ENCODE results near the gene STRA6. TPM values are rescaled to one million over a fixed set of nuclear protein-coding genes. Genes with fewer than 3 reads are reported as not detected.

Gene STRA6
- polyA plus RNA-seq, 2 of the 4 experiments (the other 2 are of a cell fraction) = 35.0 to 70.2 TPM

GRCh38 chr15:74240897-74241614 lies 38.5 kb upstream of the STRA6 start (continued):
- TF ChIP-seq REST (IDR thresholded peaks at IDR 0.05) (no peak), POLR2A (IDR thresholded peaks at IDR 0.05; ENCODE audit: low read length) (no peak), JUNB (IDR thresholded peaks at IDR 0.05) (no peak)

DNA sequence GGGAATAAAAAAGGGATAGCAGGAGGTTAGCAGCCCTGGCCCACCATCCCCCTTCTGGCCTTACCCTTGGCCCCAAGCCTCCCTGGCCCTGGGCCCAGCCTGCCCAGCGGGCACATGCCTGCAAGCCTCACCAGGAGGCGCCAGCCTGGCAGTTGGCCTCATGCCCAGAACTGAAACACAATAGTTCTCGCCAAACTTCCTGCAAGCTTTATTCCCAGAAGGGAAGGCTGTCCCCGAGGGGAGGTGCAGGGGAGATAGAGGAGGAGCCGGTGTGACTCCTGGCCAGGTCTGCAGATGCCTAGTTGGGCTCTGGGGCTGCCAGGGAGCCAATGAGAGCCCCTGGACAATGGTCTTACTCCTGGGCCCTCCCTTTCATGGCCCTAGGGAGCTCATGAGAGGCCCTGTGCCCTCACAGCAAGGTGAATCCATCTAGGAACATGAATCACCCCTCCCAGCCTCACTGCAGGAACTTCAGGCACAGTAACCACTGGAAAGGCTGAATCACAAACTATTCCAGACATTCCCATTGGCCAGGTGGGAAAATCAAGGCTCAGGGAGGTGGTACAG lies 37.5 kb upstream of the STRA6 start:
- DNase-seq (ENCODE audit: low read depth in 1 of 2, low spot score in 1 of 2) (peak; percentile 72 to 93), FAIRE-seq (peak; percentile 36), ATAC-seq (peak; percentile 90 to 97)
- Histone ChIP-seq H3K9me3 (no peaks in the 10 kb centered on the region), H3K4me3 (no peak overlapping the region), H3K4me1 (peaks cover 51% of the 10 kb centered on the region), H3K4me2 (peak overlapping the region; percentile 69), H3K27ac (peak overlapping the region; percentile 79 to 85)
- WGBS (ENCODE audit: missing lambda C conversion rate) = 0% methylated on average over 5 of the region's 5 CpGs
- ChIA-PET POLR2A (interaction anchor here (1.0 to 1.4 kb wide), 3 partner anchors 40 to 67 kb away, joined by 3 to 4 read pairs (median 3); no protein-coding TSS in a partner anchor), CTCF (interaction anchor here (0.7 to 2.7 kb wide), 14 partner anchors 9 to 191 kb away, joined by 3 to 14 read pairs (median 4); partner anchors contain the start of gene STRA6)
- TF ChIP-seq RNF2 (IDR thresholded peaks at IDR 0.05; ENCODE audit: borderline replicate concordance, low read depth) (no peak), HEYL (CRISPR knock-in tag; IDR thresholded peaks at IDR 0.05) (no peak), CHD4 (IDR thresholded peaks at IDR 0.05; ENCODE audit: borderline replicate concordance) (no peak), RAD21 (conservative IDR thresholded peaks at IDR 0.05 in 1 of 2, IDR thresholded peaks at IDR 0.05 in 1 of 2) (peak; percentile 21 to 49; a peak in 4 of 5 replicates), KDM5A (IDR thresholded peaks at IDR 0.05) (no peak), ESRRA (IDR thresholded peaks at IDR 0.05; ENCODE audit: borderline replicate concordance, low read length) (no peak), EP300 (IDR thresholded peaks at IDR 0.05) (no peak; a peak in 1 of 5 replicates), MAZ (IDR thresholded peaks at IDR 0.05; ENCODE audit: borderline replicate concordance, low read depth, low read length) (no peak), RCOR1 (IDR thresholded peaks at IDR 0.05; ENCODE audit: low read depth, low read length) (no peak), CEBPB (IDR thresholded peaks at IDR 0.05) (no peak; a peak in 1 of 4 replicates), EHF (CRISPR knock-in tag; IDR thresholded peaks at IDR 0.05) (no peak), JUN (IDR thresholded peaks at IDR 0.05) (peak in 1 of 2 experiments; percentile 48; a peak in 2 of 5 replicates), RFX5 (IDR thresholded peaks at IDR 0.05) (0 out of 2 replicates have a peak, but pooled peaks have one; percentile 29), E2F6 (IDR thresholded peaks at IDR 0.05; ENCODE audit: borderline replicate concordance, low read depth) (0 out of 2 replicates have a peak, but pooled peaks have one; percentile 63), BHLHE40 (IDR thresholded peaks at IDR 0.05; ENCODE audit: low read depth, low read length) (no peak), SMC3 (IDR thresholded peaks at IDR 0.05) (peak; percentile 53), HOXB13 (CRISPR knock-in tag; IDR thresholded peaks at IDR 0.05; ENCODE audit: low read depth) (no peak), FOXS1 (CRISPR knock-in tag; IDR thresholded peaks at IDR 0.05) (no peak), FOSL2 (IDR thresholded peaks at IDR 0.05) (no peak), FOSL2 (CRISPR knock-in tag; IDR thresholded peaks at IDR 0.05) (peak; percentile 53), KDM1A (IDR thresholded peaks at IDR 0.05; ENCODE audit: low read depth) (0 out of 2 replicates have a peak, but pooled peaks have one; percentile 20), MYC (IDR thresholded peaks at IDR 0.05; ENCODE audit: borderline replicate concordance, low read length) (peak; percentile 39; the same call in 1 of the 2 replicates), HMGXB4 (CRISPR knock-in tag; IDR thresholded peaks at IDR 0.05; ENCODE audit: borderline replicate concordance) (no peak), PBX3 (IDR thresholded peaks at IDR 0.05) (no peak)
- TF ChIP-seq, protein P1, sequence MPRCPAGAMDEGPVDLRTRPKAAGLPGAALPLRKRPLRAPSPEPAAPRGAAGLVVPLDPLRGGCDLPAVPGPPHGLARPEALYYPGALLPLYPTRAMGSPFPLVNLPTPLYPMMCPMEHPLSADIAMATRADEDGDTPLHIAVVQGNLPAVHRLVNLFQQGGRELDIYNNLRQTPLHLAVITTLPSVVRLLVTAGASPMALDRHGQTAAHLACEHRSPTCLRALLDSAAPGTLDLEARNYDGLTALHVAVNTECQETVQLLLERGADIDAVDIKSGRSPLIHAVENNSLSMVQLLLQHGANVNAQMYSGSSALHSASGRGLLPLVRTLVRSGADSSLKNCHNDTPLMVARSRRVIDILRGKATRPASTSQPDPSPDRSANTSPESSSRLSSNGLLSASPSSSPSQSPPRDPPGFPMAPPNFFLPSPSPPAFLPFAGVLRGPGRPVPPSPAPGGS (IDR thresholded peaks at IDR 0.05) = no peak
- TF ChIP-seq, protein P2, sequence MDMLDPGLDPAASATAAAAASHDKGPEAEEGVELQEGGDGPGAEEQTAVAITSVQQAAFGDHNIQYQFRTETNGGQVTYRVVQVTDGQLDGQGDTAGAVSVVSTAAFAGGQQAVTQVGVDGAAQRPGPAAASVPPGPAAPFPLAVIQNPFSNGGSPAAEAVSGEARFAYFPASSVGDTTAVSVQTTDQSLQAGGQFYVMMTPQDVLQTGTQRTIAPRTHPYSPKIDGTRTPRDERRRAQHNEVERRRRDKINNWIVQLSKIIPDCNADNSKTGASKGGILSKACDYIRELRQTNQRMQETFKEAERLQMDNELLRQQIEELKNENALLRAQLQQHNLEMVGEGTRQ (IDR thresholded peaks at IDR 0.05) = no peak
